Neural progenitor cell (in vitro differentiated cells): ENCODE measurements around the gene DCLK2. TPM values are rescaled to one million over a fixed set of nuclear protein-coding genes. Genes with fewer than 3 reads are reported as not detected.

Experiments used
- DNase-seq: peaks from one replicate; pipeline ENCODE4 v3.0.0-alpha.2; 2016; ENCODE audit warnings: low spot score
- H2AFZ ChIP-seq: fragments of 200-600 bp; sonication (generic); replicated peaks from 2 replicates; pipeline ENCODE4 v1.6.1; 2016; ENCODE audit warnings: antibody characterized with exemption
- H3F3A ChIP-seq: fragments of 200-600 bp; sonication (generic); 2 replicates; pipeline ENCODE4 v1.6.1; 2016; ENCODE audit warnings: antibody characterized with exemption, low read depth
- H3K27ac ChIP-seq: fragments of 200-600 bp; sonication (generic); 2 replicates; pipeline ENCODE4 v1.5.1; 2016; ENCODE audit warnings: mild to moderate bottlenecking
- H3K27me3 ChIP-seq: fragments of 200-600 bp; sonication (generic); 2 replicates; pipeline ENCODE4 v1.6.1; 2016; ENCODE audit warnings: mild to moderate bottlenecking, moderate library complexity
- H3K36me3 ChIP-seq: fragments of 200-600 bp; sonication (generic); 2 replicates; pipeline ENCODE4 v1.5.1; 2016
- H3K4me1 ChIP-seq: fragments of 200-600 bp; sonication (generic); 2 replicates; pipeline ENCODE4 v1.6.1; 2016; ENCODE audit warnings: mixed run types
- H3K4me2 ChIP-seq: fragments of 200-600 bp; sonication (generic); 2 replicates; pipeline ENCODE4 v1.6.1; 2016
- H3K4me3 ChIP-seq: fragments of 200-600 bp; sonication (generic); 2 replicates; pipeline ENCODE4 v1.5.1; 2016
- H3K79me2 ChIP-seq: fragments of 200-600 bp; sonication (generic); 2 replicates; pipeline ENCODE4 v1.6.1; 2016; ENCODE audit warnings: low read depth
- H3K9ac ChIP-seq: fragments of 200-600 bp; sonication (generic); 2 replicates; pipeline ENCODE4 v1.6.1; 2016
- H3K9me3 ChIP-seq: fragments of 200-600 bp; sonication (generic); 2 replicates; pipeline ENCODE4 v1.5.1; 2016; ENCODE audit warnings: low read depth
- H4K20me1 ChIP-seq: fragments of 200-600 bp; sonication (generic); 2 replicates; pipeline ENCODE4 v1.6.1; 2016; ENCODE audit warnings: low read depth
- H3K27ac Mint-ChIP-seq: 3 replicates; pipeline ENCODE4 v1.8.0; 2021; ENCODE audit warnings: mixed read lengths
- H3K27me3 Mint-ChIP-seq: 2 replicates; pipeline ENCODE4 v1.8.0; 2022; ENCODE audit warnings: low read depth, mild to moderate bottlenecking, inconsistent platforms, moderate library complexity, mixed read lengths; ENCODE audit not compliant: insufficient read depth
- H3K36me3 Mint-ChIP-seq: 3 replicates; pipeline ENCODE4 v1.8.0; 2021; ENCODE audit warnings: mixed read lengths
- H3K4me1 Mint-ChIP-seq: 3 replicates; pipeline ENCODE4 v1.8.0; 2021; ENCODE audit warnings: mixed read lengths
- H3K4me3 Mint-ChIP-seq: 3 replicates; pipeline ENCODE4 v1.8.0; 2021; ENCODE audit warnings: mild to moderate bottlenecking, moderate library complexity, mixed read lengths
- H3K9me3 Mint-ChIP-seq: 3 replicates; pipeline ENCODE4 v1.8.0; 2020; ENCODE audit warnings: mixed read lengths
- EZH2 ChIP-seq: fragments of 200-600 bp; sonication (generic); IDR thresholded peaks from 2 replicates; pipeline ENCODE4 v1.6.1; 2017; ENCODE audit warnings: antibody characterized with exemption, mild to moderate bottlenecking, moderate library complexity
- EZH2phosphoT487 ChIP-seq: fragments of 200-600 bp; sonication (generic); IDR thresholded peaks from 2 replicates; pipeline ENCODE4 v1.6.1; 2017; ENCODE audit warnings: antibody characterized with exemption
- total RNA-seq: library from RNA; depleted of rRNA; stranded (reverse); fragments of >200 nt; gene quantifications from 2 replicates; pipeline ENCODE4 v1.2.3, GENCODE V29; 2015; ENCODE audit warnings: low replicate concordance
- TF ChIP-seq, protein P1 (sequence below): fragments of 200-600 bp; sonication (generic); IDR thresholded peaks from 2 replicates; pipeline ENCODE4 v1.5.1; 2017; ENCODE audit warnings: antibody characterized with exemption, mild to moderate bottlenecking

The DCLK2 gene
- total RNA-seq, 1 donor from 2014 or later, result 11.7 TPM

DNA sequence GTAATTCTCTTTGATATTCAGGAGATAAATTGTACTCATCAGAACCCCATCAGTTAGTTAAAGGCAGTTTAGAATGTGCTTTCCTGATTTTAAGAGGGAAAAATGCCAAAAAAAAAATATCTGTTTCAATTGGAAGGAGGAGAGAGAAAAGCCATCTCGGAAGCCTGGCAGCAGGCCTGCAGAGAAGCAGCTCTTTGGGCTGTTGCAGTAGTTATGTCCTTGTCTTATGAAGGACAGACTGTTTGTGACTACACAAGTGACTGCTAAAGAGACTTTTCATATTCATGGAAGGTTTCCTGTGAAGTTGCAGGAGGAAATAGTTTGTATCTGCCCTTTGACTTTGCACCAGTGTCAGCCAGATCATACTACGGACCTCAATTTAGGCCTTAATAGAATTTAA lies 88.8 kb downstream of the DCLK2 start:
- Mint-ChIP-seq H3K9me3 (peaks cover 6% of the 10 kb centered on the region), H3K4me1 (peaks cover 12% of the 10 kb centered on the region), H3K27me3 (peaks cover 5% of the 10 kb centered on the region), H3K27ac (no peak overlapping the region), H3K36me3 (peaks cover 28% of the 10 kb centered on the region), H3K4me3 (no peak overlapping the region)
- no peaks in the 10 kb centered on the region for H3K4me1 ChIP-seq
- H2AFZ ChIP-seq, result no peak overlapping the region
- no peaks in the 10 kb centered on the region for H3K27me3 ChIP-seq
- no peaks in the 10 kb centered on the region for H3F3A ChIP-seq
- no peak overlapping the region for H3K9ac ChIP-seq
- H3K4me3 ChIP-seq, result no peak overlapping the region
- TF ChIP-seq EZH2phosphoT487 (no peak), EZH2 (no peak)
- TF ChIP-seq, protein P1, sequence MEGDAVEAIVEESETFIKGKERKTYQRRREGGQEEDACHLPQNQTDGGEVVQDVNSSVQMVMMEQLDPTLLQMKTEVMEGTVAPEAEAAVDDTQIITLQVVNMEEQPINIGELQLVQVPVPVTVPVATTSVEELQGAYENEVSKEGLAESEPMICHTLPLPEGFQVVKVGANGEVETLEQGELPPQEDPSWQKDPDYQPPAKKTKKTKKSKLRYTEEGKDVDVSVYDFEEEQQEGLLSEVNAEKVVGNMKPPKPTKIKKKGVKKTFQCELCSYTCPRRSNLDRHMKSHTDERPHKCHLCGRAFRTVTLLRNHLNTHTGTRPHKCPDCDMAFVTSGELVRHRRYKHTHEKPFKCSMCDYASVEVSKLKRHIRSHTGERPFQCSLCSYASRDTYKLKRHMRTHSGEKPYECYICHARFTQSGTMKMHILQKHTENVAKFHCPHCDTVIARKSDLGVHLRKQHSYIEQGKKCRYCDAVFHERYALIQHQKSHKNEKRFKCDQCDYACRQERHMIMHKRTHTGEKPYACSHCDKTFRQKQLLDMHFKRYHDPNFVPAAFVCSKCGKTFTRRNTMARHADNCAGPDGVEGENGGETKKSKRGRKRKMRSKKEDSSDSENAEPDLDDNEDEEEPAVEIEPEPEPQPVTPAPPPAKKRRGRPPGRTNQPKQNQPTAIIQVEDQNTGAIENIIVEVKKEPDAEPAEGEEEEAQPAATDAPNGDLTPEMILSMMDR, result no peak
- H3K9me3 ChIP-seq, result no peaks in the 10 kb centered on the region
- no peak for DNase-seq
- H3K79me2 ChIP-seq, result no peaks in the 10 kb centered on the region
- H3K4me2 ChIP-seq, result no peak overlapping the region
- no peaks in the 10 kb centered on the region for H3K36me3 ChIP-seq
- no peaks in the 10 kb centered on the region for H4K20me1 ChIP-seq
- H3K27ac ChIP-seq, result no peak overlapping the region

- H3K9ac ChIP-seq, result no peak overlapping the region
- Mint-ChIP-seq H3K4me1 (peaks cover 41% of the 10 kb centered on the region), H3K27ac (peak overlapping the region; percentile 90), H3K36me3 (peaks cover 7% of the 10 kb centered on the region), H3K9me3 (peaks cover 6% of the 10 kb centered on the region), H3K27me3 (peaks cover 2% of the 10 kb centered on the region), H3K4me3 (peak overlapping the region; percentile 71)
- no peaks in the 10 kb centered on the region for H3K79me2 ChIP-seq
- no peaks in the 10 kb centered on the region for H3K36me3 ChIP-seq
- H4K20me1 ChIP-seq, result no peaks in the 10 kb centered on the region
- no peak overlapping the region for H2AFZ ChIP-seq
- no peaks in the 10 kb centered on the region for H3K27me3 ChIP-seq
- H3F3A ChIP-seq, result no peaks in the 10 kb centered on the region
- no peaks in the 10 kb centered on the region for H3K9me3 ChIP-seq
- no peak for DNase-seq
- no peak overlapping the region for H3K4me3 ChIP-seq
- no peak overlapping the region for H3K4me2 ChIP-seq
- H3K4me1 ChIP-seq, result no peaks in the 10 kb centered on the region
- no peak overlapping the region for H3K27ac ChIP-seq
- TF ChIP-seq EZH2, result no peak
- TF ChIP-seq, protein P1, result no peak
These were observed 95.2 kb downstream of the DCLK2 start for GRCh38 chr4:150173432-150173861.

- Histone ChIP-seq H3K27me3 (no peaks in the 10 kb centered on the region), H2AFZ (no peak overlapping the region), H3K27ac (no peak overlapping the region), H3K4me3 (no peak overlapping the region), H3K36me3 (no peaks in the 10 kb centered on the region), H3K4me2 (no peak overlapping the region), H3K79me2 (no peaks in the 10 kb centered on the region), H4K20me1 (no peaks in the 10 kb centered on the region), H3K4me1 (no peaks in the 10 kb centered on the region), H3F3A (no peaks in the 10 kb centered on the region), H3K9me3 (no peaks in the 10 kb centered on the region), H3K9ac (no peak overlapping the region)
- Mint-ChIP-seq H3K4me1 (peaks cover 41% of the 10 kb centered on the region), H3K9me3 (peaks cover 6% of the 10 kb centered on the region), H3K27me3 (peaks cover 2% of the 10 kb centered on the region), H3K4me3 (peak overlapping the region; percentile 71), H3K36me3 (peaks cover 7% of the 10 kb centered on the region), H3K27ac (peak overlapping the region; percentile 90)
- no peak for DNase-seq
- TF ChIP-seq EZH2 (no peak), EZH2phosphoT487 (no peak)
- TF ChIP-seq, protein P1, result no peak
These were observed 95.7 kb downstream of the DCLK2 start for GRCh38 chr4:150173982-150174398.
